ENCODE measurements around the gene COPS8.
A peak's percentile ranks its signal among the peaks of the same experiment; 100 is the strongest.

COPS8 gene

DNA sequence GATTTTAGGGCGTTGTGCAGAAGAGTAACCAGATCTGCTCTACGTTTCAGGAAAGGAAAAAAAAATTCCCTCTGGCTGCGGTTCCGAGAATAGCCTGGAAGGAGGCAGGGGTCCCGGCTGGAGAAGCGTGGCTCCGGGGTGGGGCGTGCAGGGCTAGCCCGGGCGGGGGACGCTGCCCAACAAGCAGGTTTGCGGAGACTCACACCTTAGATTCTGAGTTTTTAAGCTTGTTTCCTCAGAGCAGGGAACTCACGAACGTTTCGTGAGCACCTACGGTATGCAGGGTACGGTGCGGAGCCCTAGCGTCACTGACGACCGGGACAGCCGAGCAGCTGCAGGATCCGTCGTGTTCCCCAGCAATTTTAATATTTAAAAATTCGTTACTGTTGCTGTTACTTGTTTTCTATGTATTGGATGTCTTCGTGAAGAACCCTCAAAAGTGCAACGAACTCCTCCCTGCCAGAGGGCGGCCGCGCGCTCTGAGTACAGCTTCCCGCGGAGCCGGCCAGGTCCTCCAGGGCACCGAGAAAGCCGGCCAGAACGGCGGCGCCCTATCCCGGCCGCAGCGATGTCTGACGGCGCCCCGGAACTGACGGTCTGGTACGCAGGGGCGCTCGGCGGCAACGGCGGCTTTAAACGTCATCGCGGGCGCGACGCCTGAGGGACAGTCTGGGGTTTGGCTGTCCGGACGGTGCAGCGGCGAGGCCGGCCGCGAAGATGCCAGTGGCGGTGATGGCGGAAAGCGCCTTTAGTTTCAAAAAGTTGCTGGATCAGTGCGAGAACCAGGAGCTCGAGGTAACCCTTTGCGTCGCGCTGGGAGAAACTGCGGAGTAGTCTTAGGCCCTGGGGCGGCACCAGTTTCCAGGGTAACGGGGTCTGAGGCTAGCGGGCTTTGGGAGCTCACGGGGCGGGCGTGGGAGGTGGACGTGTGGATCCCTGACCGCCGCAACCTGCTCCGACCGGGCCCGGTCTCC is at the start of gene COPS8:
Gene COPS8 (plus strand): TSS at position 642 of the 974 bp plus-strand sequence. CDS start 76 bp downstream, at position 718.
- peak; percentile 93 for DNase-seq

DNA sequence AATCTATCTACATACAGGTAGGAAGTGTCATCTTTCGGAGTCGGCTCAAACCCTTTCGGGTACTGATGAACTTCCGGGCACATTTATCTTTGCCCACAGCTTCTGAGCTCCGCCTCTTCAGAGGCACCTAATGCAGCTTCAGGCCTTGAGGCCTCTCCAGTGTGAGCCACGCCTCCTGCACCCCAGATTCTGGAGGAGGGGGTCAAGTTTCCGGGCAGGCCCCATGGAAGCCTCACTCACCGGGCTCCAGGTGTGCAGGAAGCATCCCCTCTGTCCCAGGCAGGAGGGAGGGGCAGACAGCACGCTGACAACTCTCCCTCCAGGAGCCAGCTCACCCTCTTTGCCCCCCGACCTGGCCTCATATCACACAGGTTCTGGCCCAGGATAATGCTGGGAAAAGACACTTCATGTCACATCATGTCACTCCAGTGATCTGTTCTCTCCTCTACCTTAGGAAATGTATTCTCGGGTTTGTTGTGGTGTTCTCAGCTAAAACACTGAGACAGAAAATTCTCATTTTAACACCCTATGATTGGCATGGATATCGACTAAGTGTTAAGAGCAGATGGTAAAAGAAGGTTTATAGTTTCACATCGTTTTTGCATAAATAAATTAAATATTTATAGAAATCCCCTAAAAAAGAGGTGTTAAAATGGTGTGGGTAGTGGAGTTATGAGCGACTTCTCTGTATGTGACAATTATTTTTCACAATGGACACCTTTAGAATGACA is 46.2 kb upstream of the COPS8 start:
- no peak for DNase-seq

- no peak for DNase-seq
These were observed 44.5 kb upstream of the COPS8 start for GRCh38 chr2:237041231-237041630.

DNA sequence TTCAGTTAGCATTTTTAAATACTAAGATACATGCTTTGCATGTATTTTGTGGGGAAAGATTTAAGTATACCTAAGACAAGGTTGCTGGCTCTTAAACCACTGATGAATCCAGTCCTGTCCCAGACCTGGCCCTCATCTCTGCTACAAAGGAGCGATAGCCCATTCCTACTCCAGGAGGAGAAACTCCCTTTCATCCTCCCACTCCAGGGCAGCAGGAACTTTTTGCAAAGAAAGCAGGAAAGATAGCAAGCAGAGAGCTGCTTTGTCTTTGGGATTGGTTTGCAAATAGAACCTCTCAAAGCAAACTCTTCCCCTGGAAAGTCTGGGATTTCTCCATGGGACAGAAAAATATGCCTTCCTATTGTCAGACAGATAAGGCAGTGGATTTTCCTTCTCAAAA is 43.6 kb upstream of the COPS8 start:
- DNase-seq: no peak

- DNase-seq: no peak
These were observed 41.8 kb upstream of the COPS8 start for GRCh38 chr2:237043866-237044265.

DNA sequence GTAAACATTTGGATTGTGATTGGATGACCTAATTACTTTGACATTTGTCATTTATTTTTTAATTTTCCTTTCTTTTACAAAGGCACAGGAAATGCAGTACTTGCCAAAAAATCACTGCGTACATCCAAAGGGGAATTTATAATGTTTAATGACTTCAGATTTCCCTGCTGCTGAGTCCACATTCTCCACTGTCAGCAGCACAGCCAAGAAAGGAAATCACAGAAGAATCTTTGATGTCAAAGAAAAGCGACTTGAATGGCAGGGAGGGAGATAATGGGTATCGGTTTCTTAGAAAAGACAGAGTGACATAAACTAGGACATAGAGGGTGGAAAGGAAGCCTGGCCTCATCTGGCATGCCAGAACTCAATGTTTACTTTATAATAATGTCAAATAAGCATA is 41.4 kb upstream of the COPS8 start:
- DNase-seq: no peak

DNA sequence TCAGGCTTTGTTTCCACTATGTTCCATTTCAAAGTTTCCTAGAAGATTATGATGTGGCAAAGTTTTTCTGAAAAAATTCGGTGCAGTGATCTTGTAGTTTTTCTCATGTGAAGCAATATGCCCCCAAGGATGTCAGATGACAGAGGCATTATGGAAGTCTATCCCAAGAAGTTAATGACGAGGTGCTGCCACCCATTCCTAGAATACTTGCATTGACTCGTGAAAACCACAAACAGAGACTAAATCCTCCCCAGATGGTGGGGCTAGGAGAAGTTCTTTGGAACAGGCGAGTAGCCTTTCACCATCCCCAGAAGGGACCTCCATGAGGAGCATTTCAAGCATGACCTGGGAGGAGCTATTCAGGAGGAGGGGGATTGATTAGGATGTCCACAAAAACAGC is 40.2 kb upstream of the COPS8 start:
- no peak for DNase-seq

- no peak for DNase-seq
These were observed 37.1 kb upstream of the COPS8 start for GRCh38 chr2:237048595-237048994.

- no peak for DNase-seq
These were observed 33.8 kb upstream of the COPS8 start for GRCh38 chr2:237051861-237052260.

DNA sequence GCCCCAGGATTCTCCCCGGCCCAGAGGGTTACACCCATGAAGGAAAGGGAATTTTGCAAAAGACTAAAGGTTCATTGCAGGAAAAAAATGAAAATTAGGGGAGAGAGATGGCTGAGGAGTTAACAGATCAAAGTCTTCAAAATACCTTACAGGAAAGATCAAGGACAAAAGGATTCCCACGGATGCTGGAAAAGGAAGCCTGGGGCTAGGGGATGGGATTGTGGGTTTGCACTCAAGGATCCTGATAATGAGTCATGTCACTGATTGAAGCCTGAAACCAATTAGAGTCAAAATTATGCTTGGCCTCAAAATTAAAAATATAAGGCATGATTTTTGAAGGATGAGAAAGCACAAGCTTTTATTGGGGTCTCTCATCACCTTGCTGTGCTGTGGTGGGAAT is 32.6 kb upstream of the COPS8 start:
- DNase-seq: no peak

- DNase-seq: no peak
These were observed 30.1 kb upstream of the COPS8 start for GRCh38 chr2:237055386-237056100.

DNA sequence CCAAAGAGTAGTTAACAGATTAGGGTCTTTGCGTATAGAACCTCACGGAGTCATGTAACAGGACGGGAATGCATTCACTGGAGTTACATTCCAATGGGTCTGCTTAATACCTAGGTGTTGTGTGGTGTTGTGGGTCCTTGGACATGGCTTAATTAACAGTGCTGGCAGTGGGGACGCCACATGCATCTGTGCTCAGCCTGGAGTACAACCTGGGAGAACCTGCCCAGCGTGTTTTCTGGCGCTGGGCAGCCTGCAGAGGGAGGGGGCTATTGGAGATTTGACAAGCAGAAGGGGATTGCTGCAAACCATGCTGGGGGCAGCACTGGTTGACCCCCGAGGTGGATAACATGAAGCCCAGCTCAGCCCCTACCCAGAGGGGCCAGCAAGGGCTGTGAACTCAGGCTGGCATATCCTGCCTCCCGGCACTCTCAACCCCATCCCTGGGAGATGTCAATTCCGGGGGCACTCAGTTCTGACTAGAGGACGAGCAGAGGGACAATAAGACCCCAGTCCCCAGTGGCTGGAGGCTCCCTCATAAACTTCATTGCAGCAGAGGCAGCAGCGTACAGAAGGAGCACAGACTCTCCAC is 29.3 kb upstream of the COPS8 start:
- DNase-seq: no peak

DNA sequence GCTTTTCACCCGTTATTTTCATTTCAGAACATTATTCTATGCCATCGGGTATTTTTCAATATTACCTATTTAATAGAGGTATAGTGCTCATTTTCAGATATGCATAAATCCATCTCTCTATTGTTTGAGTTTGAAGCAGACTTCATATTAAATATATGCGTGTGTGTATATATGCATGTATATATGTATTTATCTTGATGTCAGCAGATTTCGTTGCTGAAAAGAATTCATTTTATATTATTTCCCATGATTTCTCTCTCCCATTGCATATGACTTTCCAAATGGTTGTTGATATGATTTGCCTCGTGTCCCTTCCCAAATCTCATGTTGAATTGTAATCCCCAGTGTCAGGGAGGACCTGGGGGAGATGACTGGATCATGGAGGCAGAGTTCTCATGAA is 28.6 kb upstream of the COPS8 start:
- DNase-seq: no peak

GRCh38 chr2:237057893-237058300 is 27.8 kb upstream of the COPS8 start:
- DNase-seq: no peak

DNA sequence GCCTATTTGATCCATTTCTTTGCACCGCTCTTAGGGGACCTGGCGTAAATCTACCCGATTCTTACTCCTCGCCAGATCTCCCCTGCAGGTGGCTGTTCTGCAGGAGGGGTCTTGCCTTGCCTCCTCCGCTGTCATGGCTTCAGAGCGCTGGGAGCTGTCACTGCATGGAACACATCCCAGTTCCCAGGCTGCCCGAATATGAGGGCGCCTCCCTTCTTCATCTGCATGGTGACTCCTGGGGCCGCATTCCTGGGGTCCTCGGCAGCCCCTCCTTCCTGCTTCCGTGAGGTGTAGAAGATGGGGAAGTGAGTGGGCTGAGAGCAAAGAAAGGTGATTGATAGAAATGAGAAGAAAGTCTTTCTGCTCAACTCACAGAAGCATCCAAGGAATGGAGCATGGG is 27.3 kb upstream of the COPS8 start:
- DNase-seq: no peak

DNA sequence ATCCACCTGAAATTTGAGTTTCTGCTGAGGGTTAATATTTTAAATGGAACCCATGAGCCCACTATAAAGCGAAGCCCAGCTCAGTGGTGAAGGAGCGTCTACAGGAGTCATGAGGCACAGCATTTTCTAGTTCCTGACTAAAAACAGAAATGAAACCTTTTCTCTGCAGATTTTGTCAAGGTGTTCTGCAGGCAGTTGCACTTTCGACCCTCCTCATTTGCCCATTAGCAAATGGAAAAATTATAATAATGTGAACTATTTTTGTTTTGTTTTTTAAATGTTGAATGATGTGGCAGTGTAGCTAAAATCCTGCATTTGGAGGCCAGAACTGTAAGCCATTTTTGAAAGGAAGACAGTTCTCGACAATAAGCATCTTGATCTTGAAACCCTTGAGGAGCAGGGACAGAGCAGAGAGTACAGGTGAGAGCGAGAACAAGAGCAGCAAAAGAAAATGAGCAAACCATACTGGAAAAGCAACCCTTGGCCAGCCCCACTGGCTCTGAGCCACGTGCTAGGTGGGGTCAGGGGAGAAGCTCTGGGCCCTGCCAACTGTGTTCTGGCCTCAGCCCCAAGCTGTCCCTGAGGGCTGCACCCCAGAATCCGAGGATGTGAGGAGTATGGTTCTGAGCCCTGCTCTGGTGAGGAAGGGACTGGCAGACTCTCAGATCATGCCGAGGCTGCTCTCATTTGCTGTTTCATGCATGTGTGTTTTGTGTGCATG is 26.4 kb upstream of the COPS8 start:
- no peak for DNase-seq

- DNase-seq: no peak
These were observed 25.0 kb upstream of the COPS8 start for GRCh38 chr2:237060534-237061312.

DNA sequence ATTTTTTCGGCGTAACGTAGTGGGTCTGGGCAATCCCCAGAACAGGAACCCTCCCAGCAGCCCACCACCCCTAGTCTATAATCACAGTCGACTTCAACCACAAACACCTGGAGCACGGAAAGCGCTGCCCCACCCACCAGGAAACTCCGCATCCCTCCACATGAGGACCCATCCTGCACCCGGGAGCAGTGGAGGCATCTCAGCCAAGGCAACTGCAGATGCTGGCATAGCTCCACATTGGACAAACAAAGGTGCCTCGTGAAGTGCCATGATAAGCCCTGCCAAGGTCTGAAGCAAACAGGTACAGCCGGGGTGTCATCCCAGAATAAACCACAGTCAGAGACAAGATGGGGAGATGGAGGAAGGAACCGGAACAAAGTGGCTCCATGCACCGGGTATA is 24.3 kb upstream of the COPS8 start:
- no peak for DNase-seq

DNA sequence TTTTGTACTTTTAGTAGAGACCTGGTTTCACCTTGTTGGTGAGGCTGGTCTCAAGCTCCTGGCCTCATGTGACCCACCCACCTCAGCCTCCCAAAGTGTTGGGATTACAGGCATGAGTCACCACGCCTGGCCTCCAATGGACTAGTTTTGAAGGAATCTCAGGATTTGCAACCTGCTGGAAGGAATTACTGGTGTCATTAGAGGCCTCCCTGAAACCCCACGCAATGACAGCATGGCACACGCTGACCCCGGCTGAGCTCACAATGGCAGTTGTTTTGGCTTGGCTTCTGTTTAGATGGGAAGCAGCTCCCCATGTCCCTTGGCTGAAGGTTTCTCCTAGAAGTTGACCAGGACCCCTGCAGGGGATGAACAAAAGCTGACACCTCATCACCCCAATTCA is 23.1 kb upstream of the COPS8 start:
- DNase-seq: peak; percentile 10

- no peak for DNase-seq
These were observed 21.3 kb upstream of the COPS8 start for GRCh38 chr2:237064203-237065070.

DNA sequence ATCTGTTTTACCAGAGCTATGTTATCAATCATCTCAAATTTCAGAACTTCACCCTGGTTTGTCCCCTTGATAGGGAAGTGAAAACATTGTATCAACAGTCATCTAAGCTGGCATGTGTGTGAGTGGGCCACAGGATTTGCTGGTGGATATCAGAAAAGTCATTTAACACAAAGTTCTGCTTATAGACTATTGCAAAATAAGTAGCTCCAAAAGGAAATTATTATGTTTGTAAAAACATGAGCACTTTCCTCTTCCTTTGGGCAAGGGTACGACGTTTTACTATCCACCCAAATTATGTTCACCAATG is 20.7 kb upstream of the COPS8 start:
- no peak for DNase-seq
